ENCODE measurements around the gene TANC1. TPM values are rescaled to one million over a fixed set of nuclear protein-coding genes. Genes with fewer than 3 reads are reported as not detected.

Gene TANC1
- total RNA-seq, 1 donor = 34.7 TPM

- no peak for TF ChIP-seq CTCF (IDR thresholded peaks at IDR 0.05; ENCODE audit: extremely low read depth, low read depth, low read length)
- Histone ChIP-seq H3K4me3 (ENCODE audit: insufficient read depth, low read length) (no peak overlapping the region), H3K27ac (ENCODE audit: low read depth, low read length) (peak overlapping the region; percentile 52), H4K20me1 (ENCODE audit: insufficient read depth, low read length) (no peaks in the 10 kb centered on the region), H3K79me2 (ENCODE audit: insufficient read depth, low read length) (peaks cover 2% of the 10 kb centered on the region), H3K4me1 (ENCODE audit: insufficient read depth, low read length) (peaks cover 15% of the 10 kb centered on the region), H3K27me3 (ENCODE audit: insufficient read depth, low read length) (no peaks in the 10 kb centered on the region), H3K9me3 (ENCODE audit: low read depth, low read length) (no peaks in the 10 kb centered on the region), H3K4me2 (ENCODE audit: insufficient read depth, low read length) (peak overlapping the region; percentile 14), H3K36me3 (ENCODE audit: insufficient read depth, low read length) (no peaks in the 10 kb centered on the region), H2AFZ (ENCODE audit: low read length) (no peak overlapping the region)
- DNase-seq (ENCODE audit: insufficient read length, low spot score, missing footprints) = peak; percentile 86
Measured at GRCh38 chr2:159106109-159106508, 137.7 kb downstream of the TANC1 start.

GRCh38 chr2:159108181-159108893 is 139.9 kb downstream of the TANC1 start:
- no peak overlapping the region for H3K4me2 ChIP-seq (ENCODE audit: insufficient read depth, low read length)
- H3K79me2 ChIP-seq (ENCODE audit: insufficient read depth, low read length) = peaks cover 4% of the 10 kb centered on the region
- H3K9me3 ChIP-seq (ENCODE audit: low read depth, low read length) = no peaks in the 10 kb centered on the region
- no peak for TF ChIP-seq CTCF (IDR thresholded peaks at IDR 0.05; ENCODE audit: extremely low read depth, low read depth, low read length)
- DNase-seq (ENCODE audit: insufficient read length, low spot score, missing footprints) = no peak
- H4K20me1 ChIP-seq (ENCODE audit: insufficient read depth, low read length) = no peaks in the 10 kb centered on the region
- H3K4me1 ChIP-seq (ENCODE audit: insufficient read depth, low read length) = peaks cover 21% of the 10 kb centered on the region
- no peaks in the 10 kb centered on the region for H3K36me3 ChIP-seq (ENCODE audit: insufficient read depth, low read length)
- no peak overlapping the region for H3K27ac ChIP-seq (ENCODE audit: low read depth, low read length)
- no peak overlapping the region for H2AFZ ChIP-seq (ENCODE audit: low read length)
- H3K4me3 ChIP-seq (ENCODE audit: insufficient read depth, low read length) = no peak overlapping the region
- H3K27me3 ChIP-seq (ENCODE audit: insufficient read depth, low read length) = no peaks in the 10 kb centered on the region

GRCh38 chr2:159109517-159109916 is 141.1 kb downstream of the TANC1 start:
- H3K36me3 ChIP-seq (ENCODE audit: insufficient read depth, low read length) = no peaks in the 10 kb centered on the region
- H3K4me3 ChIP-seq (ENCODE audit: insufficient read depth, low read length) = no peak overlapping the region
- H3K27ac ChIP-seq (ENCODE audit: low read depth, low read length) = no peak overlapping the region
- H3K9me3 ChIP-seq (ENCODE audit: low read depth, low read length) = no peaks in the 10 kb centered on the region
- H3K4me2 ChIP-seq (ENCODE audit: insufficient read depth, low read length) = no peak overlapping the region
- TF ChIP-seq CTCF (IDR thresholded peaks at IDR 0.05; ENCODE audit: extremely low read depth, low read depth, low read length) = no peak
- no peaks in the 10 kb centered on the region for H3K27me3 ChIP-seq (ENCODE audit: insufficient read depth, low read length)
- no peak for DNase-seq (ENCODE audit: insufficient read length, low spot score, missing footprints)
- H4K20me1 ChIP-seq (ENCODE audit: insufficient read depth, low read length) = no peaks in the 10 kb centered on the region
- no peak overlapping the region for H2AFZ ChIP-seq (ENCODE audit: low read length)
- H3K4me1 ChIP-seq (ENCODE audit: insufficient read depth, low read length) = peaks cover 21% of the 10 kb centered on the region
- peaks cover 4% of the 10 kb centered on the region for H3K79me2 ChIP-seq (ENCODE audit: insufficient read depth, low read length)

- Histone ChIP-seq H3K4me1 (ENCODE audit: insufficient read depth, low read length) (peaks cover 17% of the 10 kb centered on the region), H3K36me3 (ENCODE audit: insufficient read depth, low read length) (no peaks in the 10 kb centered on the region), H3K4me3 (ENCODE audit: insufficient read depth, low read length) (no peak overlapping the region), H3K9me3 (ENCODE audit: low read depth, low read length) (no peaks in the 10 kb centered on the region), H3K79me2 (ENCODE audit: insufficient read depth, low read length) (peaks cover 4% of the 10 kb centered on the region), H3K4me2 (ENCODE audit: insufficient read depth, low read length) (no peak overlapping the region), H2AFZ (ENCODE audit: low read length) (no peak overlapping the region), H4K20me1 (ENCODE audit: insufficient read depth, low read length) (no peaks in the 10 kb centered on the region), H3K27me3 (ENCODE audit: insufficient read depth, low read length) (no peaks in the 10 kb centered on the region), H3K27ac (ENCODE audit: low read depth, low read length) (no peak overlapping the region)
- no peak for TF ChIP-seq CTCF (IDR thresholded peaks at IDR 0.05; ENCODE audit: extremely low read depth, low read depth, low read length)
- no peak for DNase-seq (ENCODE audit: insufficient read length, low spot score, missing footprints)
Measured at GRCh38 chr2:159110784-159111183, 142.3 kb downstream of the TANC1 start.

Measured in osteoblast (primary cell).